GM12878 (cell line): ENCODE results near the gene REXO2. TPM values are rescaled to one million over a fixed set of nuclear protein-coding genes. Genes with fewer than 3 reads are reported as not detected.

Source experiments
- ATAC-seq: fragments of 200-7000 bp; cut with Tn5 transposase; 3 replicates; pipeline ENCODE4 v1.9.1; 2020; ENCODE audit warnings: mild to moderate bottlenecking, moderate library complexity
- BruUV-seq: library from RNA; stranded (reverse); fragments of 400-500 nt; replicated peaks from 2 replicates; lab custom pipeline; 2021; lab: Mats Ljungman, UMichigan
- CTCF ChIA-PET: fragments of 300-600 bp; sonication (Branson Sonifier 250); formaldehyde crosslinking; extraction: SDS; loops from one replicate; lab custom pipeline; 2021; ENCODE audit warnings: inconsistent platforms; lab: Yijun Ruan, JAX
- POLR2A ChIA-PET: fragments of 350-600 bp; formaldehyde crosslinking; extraction: SDS; loops from one replicate; lab custom pipeline; 2021; ENCODE audit warnings: inconsistent platforms; lab: Charles Lee
- RAD21 ChIA-PET: fragments of 300-600 bp; sonication (Branson Sonifier 250); formaldehyde crosslinking; loops from one replicate; lab custom pipeline; 2023; ENCODE audit warnings: antibody characterized with exemption; ENCODE audit not compliant: unreplicated experiment; lab: Charles Lee
- SMC1A ChIA-PET: fragments of 300-600 bp; sonication (Branson Sonifier 250); formaldehyde crosslinking; loops from one replicate; lab custom pipeline; 2023; ENCODE audit not compliant: unreplicated experiment, uncharacterized antibody; lab: Charles Lee
- DNase-seq: peaks from one replicate; pipeline ENCODE4 v3.0.0-alpha.2; 2011; ENCODE audit warnings: low read depth, low spot score
- FAIRE-seq: peaks from 3 replicates; lab custom pipeline; 2011; peaks lifted over from hg19 to GRCh38; lab: Jason Lieb, UNC
- H2AFZ ChIP-seq: 2 replicates; pipeline ENCODE4 v1.6.0; 2011; ENCODE audit warnings: low read depth, low read length, control low read depth; ENCODE audit not compliant: control insufficient read depth
- H3K27ac ChIP-seq: 2 replicates; pipeline ENCODE4 v1.5.1; 2011; ENCODE audit warnings: control low read depth; ENCODE audit not compliant: control insufficient read depth, insufficient read depth
- H3K27me3 ChIP-seq, 2 experiments: replicated peaks in 1 of 2; 2 replicates each; pipeline versions ENCODE4 v1.6.0 to v1.6.1; 2011; ENCODE audit warnings: low read length in 1 of 2; ENCODE audit not compliant: control insufficient read depth in 2 of 2, insufficient read depth in 2 of 2
- H3K36me3 ChIP-seq, 2 experiments: 2 replicates each; pipeline ENCODE4 v1.5.1; 2011; ENCODE audit warnings: low read length in 1 of 2; ENCODE audit not compliant: control insufficient read depth in 2 of 2, insufficient read depth in 2 of 2
- H3K4me1 ChIP-seq: 2 replicates; pipeline ENCODE4 v1.6.1; 2011; ENCODE audit warnings: mild to moderate bottlenecking, low read length, moderate library complexity, mixed read lengths; ENCODE audit not compliant: control insufficient read depth, insufficient read depth
- H3K4me2 ChIP-seq: 2 replicates; pipeline ENCODE4 v1.6.0; 2011; ENCODE audit warnings: control low read depth; ENCODE audit not compliant: control insufficient read depth, insufficient read depth
- H3K4me3 ChIP-seq: fragments of 200-600 bp; sonication (generic); 2 replicates; pipeline ENCODE4 v1.5.1; 2016
- H3K79me2 ChIP-seq: 2 replicates; pipeline ENCODE4 v1.6.0; 2011; ENCODE audit warnings: low read length; ENCODE audit not compliant: control insufficient read depth, insufficient read depth
- H3K9ac ChIP-seq: 2 replicates; pipeline ENCODE4 v1.8.0; 2011; ENCODE audit warnings: low read length, control low read depth, mixed read lengths; ENCODE audit not compliant: control insufficient read depth, insufficient read depth
- H3K9me3 ChIP-seq: replicated peaks from 3 replicates; pipeline ENCODE4 v1.5.1; 2011; ENCODE audit warnings: mild to moderate bottlenecking, low read length; ENCODE audit not compliant: control insufficient read depth, insufficient read depth
- H4K20me1 ChIP-seq: 2 replicates; pipeline ENCODE4 v1.6.0; 2011; ENCODE audit not compliant: control insufficient read depth, insufficient read depth
- ATF2 ChIP-seq: IDR thresholded peaks from 2 replicates; pipeline ENCODE4 v1.6.1; 2012; ENCODE audit warnings: low read length, inconsistent platforms
- BCL11A ChIP-seq: IDR thresholded peaks from 2 replicates; pipeline ENCODE4 v1.6.1; 2011; ENCODE audit warnings: low read depth, low read length
- BMI1 ChIP-seq: fragments of 450-650 bp; IDR thresholded peaks from 2 replicates; pipeline ENCODE4 v1.6.1; 2016; ENCODE audit warnings: mild to moderate bottlenecking, moderate library complexity, borderline replicate concordance
- ESRRA ChIP-seq: IDR thresholded peaks from 2 replicates; pipeline ENCODE4 v1.6.1; 2012; ENCODE audit warnings: mild to moderate bottlenecking, low read length, improper control_type of control experiment
- EZH2 ChIP-seq: IDR thresholded peaks from 2 replicates; pipeline ENCODE4 v1.6.1; 2012; ENCODE audit warnings: low read depth, mild to moderate bottlenecking, control low read depth, inconsistent platforms, low read length, borderline replicate concordance; ENCODE audit not compliant: control insufficient read depth
- MXI1 ChIP-seq: fragments of 150-350 bp; IDR thresholded peaks from 2 replicates; pipeline ENCODE4 v1.6.1; 2011; ENCODE audit warnings: low read depth, mild to moderate bottlenecking, inconsistent platforms, low read length, improper control_type of control experiment
- PRDM15 ChIP-seq: fragments of 450-650 bp; formaldehyde crosslinking; IDR thresholded peaks from 2 replicates; pipeline ENCODE4 v1.4.0; 2020; ENCODE audit warnings: mild to moderate bottlenecking, moderate library complexity
- RELA ChIP-seq: fragments of 450-650 bp; IDR thresholded peaks from 2 replicates; pipeline ENCODE4 v1.8.0; 2014; ENCODE audit warnings: borderline replicate concordance; ENCODE audit not compliant: partially characterized antibody
- ZBED1 ChIP-seq: IDR thresholded peaks from 2 replicates; pipeline ENCODE4 v1.6.1; 2016; ENCODE audit warnings: borderline replicate concordance
- WGBS: methylation state at CpG from one replicate; pipeline ENCODE4 v1.1.6; 2016; ENCODE audit warnings: low lambda C conversion rate; ENCODE audit not compliant: insufficient replicate concordance, insufficient coverage; ENCODE audit errors: missing lambda C conversion rate; 5-methylcytosine and 5-hydroxymethylcytosine counted together
- in situ Hi-C: fragments of 300-500 bp; cut with MboI; formaldehyde crosslinking; loops from 9 replicates; pipeline ENCODE4 v1.14.3; 2018; ENCODE audit warnings: mixed read lengths
- intact Hi-C: fragments of 100-400 bp; cut with micrococcal nuclease; formaldehyde crosslinking; loops from one replicate; pipeline ENCODE4 v1.14.2; 2022; ENCODE audit not compliant: unreplicated experiment
- polyA plus RNA-seq, 11 experiments: library from polyadenylated mRNA; depleted of rRNA in 4 of 11; unstranded in 6 of 11; stranded (reverse) in 5 of 11; fragments of >200 nt; fragmentation: Nextera tagmentation in 4 of 11; fragmentation: Illumina TruSeq in 1 of 11; extraction: Ambion mirVana in 4 of 11; extraction: Trizol in 1 of 11; gene quantifications; 1 replicate in 1 of 11; 2 replicates in 10 of 11; pipeline versions ENCODE4 v1.2.1 to v1.2.3, GENCODE V29; 2011 to 2016; ENCODE audit warnings: inconsistent platforms in 2 of 11, missing spikeins in 2 of 11, low read depth in 1 of 11
- total RNA-seq, 4 experiments: library from RNA; depleted of rRNA in 3 of 4; stranded (reverse); fragments of >200 nt in 3 of 4; fragmentation: Illumina TruSeq in 1 of 4; extraction: Trizol in 1 of 4; gene quantifications; 2 replicates each; pipeline versions ENCODE4 v1.2.1 to v1.2.3, GENCODE V29; 2013 to 2021

The REXO2 gene
- total and polyA plus RNA-seq, 10 of the 15 experiments (the other 5 are each of a cell fraction or from before 2014, with no cell fraction given), result 3.3 to 12.5 (median 5.3) TPM

- ATAC-seq, result no peak
- BruUV-seq, result no TSS peak
- ChIA-PET POLR2A (interaction anchor here (1.2 kb wide), 1 partner anchor 10 kb away, joined by 3 read pairs; no protein-coding TSS in a partner anchor), RAD21 (no interaction called here), SMC1A (no interaction called here), CTCF (no interaction called here)
- Histone ChIP-seq H3K27ac (no peak overlapping the region), H4K20me1 (no peaks in the 10 kb centered on the region), H3K36me3 (no peaks in the 10 kb centered on the region), H3K4me3 (peak overlapping the region; percentile 70; the same call in 1 of the 2 replicates), H3K9me3 (no peaks in the 10 kb centered on the region), H3K4me2 (peak overlapping the region; percentile 83), H3K9ac (no peak overlapping the region), H3K27me3 (no peaks in the 10 kb centered on the region; a peak in 1 of 4 replicates), H3K79me2 (no peaks in the 10 kb centered on the region), H3K4me1 (no peaks in the 10 kb centered on the region), H2AFZ (peak overlapping the region; percentile 84; the same call in 1 of the 2 replicates)
- FAIRE-seq, result no peak
- 65% methylated on average over 10 of the region's 10 CpGs for WGBS
- intact Hi-C loops, result no loop called here
- in situ Hi-C loops, result no loop called here
- no peak for DNase-seq
- no peak for TF ChIP-seq RELA
- TF ChIP-seq ZBED1, result no peak
- no peak for TF ChIP-seq BCL11A
- TF ChIP-seq PRDM15, result no peak
- TF ChIP-seq ATF2, result no peak
- no peak for TF ChIP-seq ESRRA
- TF ChIP-seq EZH2, result no peak
- no peak for TF ChIP-seq MXI1
- no peak for TF ChIP-seq BMI1
These were observed 1.0 kb downstream of the REXO2 start for GRCh38 chr11:114440121-114440860.
